ENCODE results near the gene PDE11A. TPM values are rescaled to one million over a fixed set of nuclear protein-coding genes. Genes with fewer than 3 reads are reported as not detected.

Gene PDE11A
- total RNA-seq, 5 donors from 2014 or later (not counting 1 experiment from before 2014, with no cell fraction given) = not detected

GRCh38 chr2:177929662-177930522 is 142.7 kb downstream of the PDE11A start:
- Histone ChIP-seq H3K4me3 (ENCODE audit: control insufficient read depth in 1 of 2, extremely low read depth in 1 of 2, low read length in 1 of 2) (no peak overlapping the region), H3K27me3 (replicated peaks in 1 of 2; ENCODE audit: control insufficient read depth in 2 of 2, extremely low read depth in 1 of 2, insufficient read depth in 2 of 2, low read length in 1 of 2) (no peaks in the 10 kb centered on the region), H3K36me3 (ENCODE audit: control insufficient read depth in 2 of 2, extremely low read depth in 1 of 2, insufficient read depth in 1 of 2, low read length in 1 of 2) (no peaks in the 10 kb centered on the region), H3K27ac (ENCODE audit: low read length) (no peak overlapping the region), H3K9me3 (no peaks in the 10 kb centered on the region), H3K4me1 (ENCODE audit: control insufficient read depth in 1 of 2, extremely low read depth in 1 of 2, insufficient read depth in 2 of 2, low read length in 2 of 2) (no peaks in the 10 kb centered on the region)
- peaks cover 0 to 16% of the 10 kb centered on the region in 2 donors for H3K27me3 Mint-ChIP-seq
- no peaks in the 10 kb centered on the region for H3K36me3 Mint-ChIP-seq
- ATAC-seq (replicated peaks in 1 of 4) = no peak
- ChIA-PET POLR2A (no interaction called here), CTCF (interaction anchor here in 1 of 2 donors (0.6 kb wide), 1 partner anchor 439 kb away, joined by 8 read pairs; no protein-coding TSS in a partner anchor)
- no peak overlapping the region for H3K4me3 Mint-ChIP-seq
- no peaks in the 10 kb centered on the region for H3K4me1 Mint-ChIP-seq
- DNase-seq = no peak
- peaks cover 0 to 7% (median 0%) of the 10 kb centered on the region in 3 donors for H3K9me3 Mint-ChIP-seq
- WGBS (ENCODE audit: insufficient coverage) = no CpG with 5 or more reads among the region's 2 CpGs
- no peak overlapping the region for H3K27ac Mint-ChIP-seq

DNA sequence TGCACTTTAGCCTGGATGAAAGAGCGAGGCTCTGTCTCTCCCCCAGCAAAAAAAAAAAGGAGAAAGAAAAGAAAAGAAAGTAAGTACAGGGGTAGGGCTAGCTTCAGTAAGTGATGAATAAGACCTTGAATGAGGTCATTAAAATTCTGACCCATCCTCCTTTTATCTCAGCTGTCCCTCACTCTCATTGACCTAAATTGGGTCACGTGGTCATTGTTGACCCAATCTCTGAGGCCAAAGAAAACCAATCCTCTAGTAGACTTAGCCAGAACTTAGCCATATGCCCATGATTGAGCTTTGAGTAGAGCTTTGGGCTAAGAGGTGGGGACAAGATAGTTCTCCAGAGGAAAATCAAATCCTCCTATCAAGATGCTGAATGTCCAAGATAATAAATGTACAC is 149.3 kb downstream of the PDE11A start:
- Histone ChIP-seq H3K4me3 (ENCODE audit: control insufficient read depth in 1 of 2, extremely low read depth in 1 of 2, low read length in 1 of 2) (no peak overlapping the region), H3K4me1 (ENCODE audit: control insufficient read depth in 1 of 2, extremely low read depth in 1 of 2, insufficient read depth in 2 of 2, low read length in 2 of 2) (no peaks in the 10 kb centered on the region), H3K27ac (ENCODE audit: low read length) (no peak overlapping the region), H3K27me3 (replicated peaks in 1 of 2; ENCODE audit: control insufficient read depth in 2 of 2, extremely low read depth in 1 of 2, insufficient read depth in 2 of 2, low read length in 1 of 2) (peaks cover 0 to 2% of the 10 kb centered on the region in 2 experiments), H3K9me3 (no peaks in the 10 kb centered on the region), H3K36me3 (ENCODE audit: control insufficient read depth in 2 of 2, extremely low read depth in 1 of 2, insufficient read depth in 1 of 2, low read length in 1 of 2) (no peaks in the 10 kb centered on the region)
- no peaks in the 10 kb centered on the region for H3K36me3 Mint-ChIP-seq
- CTCF ChIA-PET = no interaction called here
- no CpG with 5 or more reads among the region's 2 CpGs for WGBS (ENCODE audit: insufficient coverage)
- peaks cover 0 to 9% of the 10 kb centered on the region in 2 donors for H3K27me3 Mint-ChIP-seq
- DNase-seq (no peak), ATAC-seq (replicated peaks in 1 of 4) (no peak)
- H3K4me1 Mint-ChIP-seq = no peaks in the 10 kb centered on the region
- no peaks in the 10 kb centered on the region for H3K9me3 Mint-ChIP-seq
- H3K4me3 Mint-ChIP-seq = no peak overlapping the region
- POLR2A ChIA-PET = interaction anchor here in 1 of 2 donors (0.5 kb wide), 1 partner anchor 66 kb away, joined by 3 read pairs; no protein-coding TSS in a partner anchor
- H3K27ac Mint-ChIP-seq = no peak overlapping the region

DNA sequence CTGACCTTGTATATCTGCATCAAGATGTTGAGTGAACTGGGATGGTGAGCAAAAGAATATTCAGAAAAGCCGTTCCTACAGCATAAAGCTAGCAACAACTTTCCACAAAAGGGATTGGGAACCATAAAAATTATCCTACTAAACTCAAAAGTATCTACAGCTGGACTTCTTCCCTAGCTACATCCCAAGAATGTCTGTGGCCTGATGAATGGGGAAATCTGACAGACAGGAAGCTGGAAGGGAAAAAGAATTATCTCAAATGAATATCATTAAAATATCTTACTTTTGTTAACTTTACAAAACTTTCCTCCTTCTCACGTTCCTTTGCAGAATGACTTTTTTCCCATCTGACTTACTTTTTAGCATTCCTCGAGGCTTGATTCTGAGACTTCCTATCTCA is 150.9 kb downstream of the PDE11A start:
- Histone ChIP-seq H3K4me3 (ENCODE audit: control insufficient read depth in 1 of 2, extremely low read depth in 1 of 2, low read length in 1 of 2) (no peak overlapping the region), H3K9me3 (no peaks in the 10 kb centered on the region), H3K4me1 (ENCODE audit: control insufficient read depth in 1 of 2, extremely low read depth in 1 of 2, insufficient read depth in 2 of 2, low read length in 2 of 2) (no peaks in the 10 kb centered on the region), H3K36me3 (ENCODE audit: control insufficient read depth in 2 of 2, extremely low read depth in 1 of 2, insufficient read depth in 1 of 2, low read length in 1 of 2) (no peaks in the 10 kb centered on the region), H3K27ac (ENCODE audit: low read length) (no peak overlapping the region), H3K27me3 (replicated peaks in 1 of 2; ENCODE audit: control insufficient read depth in 2 of 2, extremely low read depth in 1 of 2, insufficient read depth in 2 of 2, low read length in 1 of 2) (peaks cover 0 to 2% of the 10 kb centered on the region in 2 experiments)
- DNase-seq (no peak), ATAC-seq (replicated peaks in 1 of 4) (no peak)
- Mint-ChIP-seq H3K9me3 (no peaks in the 10 kb centered on the region), H3K27me3 (peaks cover 0 to 8% of the 10 kb centered on the region in 2 donors), H3K4me3 (no peak overlapping the region), H3K36me3 (no peaks in the 10 kb centered on the region), H3K4me1 (no peaks in the 10 kb centered on the region), H3K27ac (no peak overlapping the region)
- ChIA-PET POLR2A (no interaction called here), CTCF (interaction anchor here in 1 of 2 donors (0.7 kb wide), 1 partner anchor 9 kb away, joined by 5 read pairs; no protein-coding TSS in a partner anchor)
- WGBS (ENCODE audit: insufficient coverage) = 50% methylated on average over 1 of the region's 3 CpGs

DNA sequence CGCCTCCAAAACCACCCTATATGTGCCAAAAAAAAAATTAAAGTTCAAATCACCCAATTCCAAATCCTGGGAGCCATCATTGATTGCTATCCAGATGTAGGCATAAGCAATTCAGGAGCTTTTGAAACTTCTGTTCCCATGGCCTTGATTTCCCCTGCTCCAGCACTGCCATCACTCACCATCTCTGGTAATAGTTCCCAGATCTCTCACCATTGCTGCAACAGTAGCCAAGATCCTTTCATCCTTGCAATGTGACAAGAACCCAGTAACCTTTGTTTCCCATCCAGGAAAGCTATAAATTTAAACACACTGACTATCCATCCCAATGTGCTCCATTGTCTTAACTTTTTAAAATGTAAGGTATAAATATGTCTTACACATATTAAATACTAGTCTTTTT is 155.4 kb downstream of the PDE11A start:
- no peak overlapping the region for H3K4me3 Mint-ChIP-seq
- no peaks in the 10 kb centered on the region for H3K36me3 Mint-ChIP-seq
- CTCF ChIA-PET = no interaction called here
- H3K27ac Mint-ChIP-seq = no peak overlapping the region
- Histone ChIP-seq H3K4me3 (ENCODE audit: control insufficient read depth in 1 of 2, extremely low read depth in 1 of 2, low read length in 1 of 2) (no peak overlapping the region), H3K27ac (ENCODE audit: low read length) (no peak overlapping the region), H3K27me3 (replicated peaks in 1 of 2; ENCODE audit: control insufficient read depth in 2 of 2, extremely low read depth in 1 of 2, insufficient read depth in 2 of 2, low read length in 1 of 2) (peaks cover 0 to 2% of the 10 kb centered on the region in 2 experiments), H3K4me1 (ENCODE audit: control insufficient read depth in 1 of 2, extremely low read depth in 1 of 2, insufficient read depth in 2 of 2, low read length in 2 of 2) (no peaks in the 10 kb centered on the region), H3K36me3 (ENCODE audit: control insufficient read depth in 2 of 2, extremely low read depth in 1 of 2, insufficient read depth in 1 of 2, low read length in 1 of 2) (no peaks in the 10 kb centered on the region), H3K9me3 (no peaks in the 10 kb centered on the region)
- no peaks in the 10 kb centered on the region for H3K4me1 Mint-ChIP-seq
- ATAC-seq (replicated peaks in 1 of 4) (no peak), DNase-seq (no peak)
- no peaks in the 10 kb centered on the region for H3K9me3 Mint-ChIP-seq
- POLR2A ChIA-PET = no interaction called here
- WGBS (ENCODE audit: insufficient coverage) = no CpG with 5 or more reads among the region's 1 CpG
- peaks cover 0 to 6% of the 10 kb centered on the region in 2 donors for H3K27me3 Mint-ChIP-seq

DNA sequence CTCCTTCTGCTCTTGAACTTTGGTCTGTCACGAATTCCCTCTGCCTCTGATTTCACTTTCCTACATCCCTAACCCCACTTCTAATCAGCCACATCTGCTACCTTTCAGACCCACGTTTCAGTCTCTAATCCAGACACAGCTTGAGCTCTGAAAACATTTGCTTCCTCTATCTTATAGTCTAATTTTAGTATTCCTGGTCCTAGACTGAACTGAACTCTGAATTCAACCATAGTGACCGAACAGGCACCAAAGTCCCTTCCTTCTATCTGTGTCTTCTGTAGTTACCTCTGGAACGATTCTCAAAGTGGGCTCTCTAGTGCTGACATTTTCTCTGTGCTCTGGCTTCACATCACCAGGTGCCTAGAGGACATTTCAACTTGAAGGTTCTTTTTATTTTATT is 156.2 kb downstream of the PDE11A start:
- CTCF ChIA-PET = no interaction called here
- Mint-ChIP-seq H3K27ac (no peak overlapping the region), H3K9me3 (no peaks in the 10 kb centered on the region), H3K36me3 (no peaks in the 10 kb centered on the region), H3K4me3 (no peak overlapping the region), H3K27me3 (peaks cover 0 to 4% of the 10 kb centered on the region in 2 donors), H3K4me1 (no peaks in the 10 kb centered on the region)
- Histone ChIP-seq H3K36me3 (ENCODE audit: control insufficient read depth in 2 of 2, extremely low read depth in 1 of 2, insufficient read depth in 1 of 2, low read length in 1 of 2) (no peaks in the 10 kb centered on the region), H3K27me3 (replicated peaks in 1 of 2; ENCODE audit: control insufficient read depth in 2 of 2, extremely low read depth in 1 of 2, insufficient read depth in 2 of 2, low read length in 1 of 2) (peaks cover 0 to 2% of the 10 kb centered on the region in 2 experiments), H3K27ac (ENCODE audit: low read length) (no peak overlapping the region), H3K9me3 (no peaks in the 10 kb centered on the region), H3K4me3 (ENCODE audit: control insufficient read depth in 1 of 2, extremely low read depth in 1 of 2, low read length in 1 of 2) (no peak overlapping the region), H3K4me1 (ENCODE audit: control insufficient read depth in 1 of 2, extremely low read depth in 1 of 2, insufficient read depth in 2 of 2, low read length in 2 of 2) (no peaks in the 10 kb centered on the region)
- DNase-seq (no peak), ATAC-seq (replicated peaks in 1 of 4) (no peak)
- whole genome bisulfite sequencing (ENCODE audit: insufficient coverage) = 23% methylated on average over 2 of the region's 4 CpGs
- POLR2A ChIA-PET = no interaction called here

GRCh38 chr2:177914247-177914646 is 158.3 kb downstream of the PDE11A start:
- Mint-ChIP-seq H3K36me3 (no peaks in the 10 kb centered on the region), H3K27ac (no peak overlapping the region), H3K9me3 (no peaks in the 10 kb centered on the region), H3K27me3 (peaks cover 0 to 4% of the 10 kb centered on the region in 2 donors), H3K4me3 (no peak overlapping the region), H3K4me1 (no peaks in the 10 kb centered on the region)
- ATAC-seq (replicated peaks in 1 of 4) (no peak), DNase-seq (no peak)
- no peaks in the 10 kb centered on the region for H3K9me3 ChIP-seq
- H3K27ac ChIP-seq (ENCODE audit: low read length) = no peak overlapping the region
- no CpG with 5 or more reads among the region's 1 CpG for WGBS (ENCODE audit: insufficient coverage)
- H3K27me3 ChIP-seq (replicated peaks in 1 of 2; ENCODE audit: control insufficient read depth in 2 of 2, extremely low read depth in 1 of 2, insufficient read depth in 2 of 2, low read length in 1 of 2) = peaks cover 0 to 2% of the 10 kb centered on the region in 2 experiments
- no peaks in the 10 kb centered on the region for H3K36me3 ChIP-seq (ENCODE audit: control insufficient read depth in 2 of 2, extremely low read depth in 1 of 2, insufficient read depth in 1 of 2, low read length in 1 of 2)
- H3K4me3 ChIP-seq (ENCODE audit: control insufficient read depth in 1 of 2, extremely low read depth in 1 of 2, low read length in 1 of 2) = no peak overlapping the region
- ChIA-PET CTCF (no interaction called here), POLR2A (no interaction called here)
- no peaks in the 10 kb centered on the region for H3K4me1 ChIP-seq (ENCODE audit: control insufficient read depth in 1 of 2, extremely low read depth in 1 of 2, insufficient read depth in 2 of 2, low read length in 2 of 2)

All from T-cell (primary cell).